Prostate gland (tissue), 2 donors: ENCODE measurements around the gene RASL11A.

Experiments used
- POLR2A ChIP-seq: fragments of 450-650 bp; IDR thresholded peaks from one replicate; pipeline ENCODE4 v1.6.1; 2016; ENCODE audit warnings: antibody characterized with exemption, mild to moderate bottlenecking
- POLR2AphosphoS5 ChIP-seq: sonication (generic); formaldehyde crosslinking; IDR thresholded peaks from one replicate; pipeline ENCODE4 v1.6.1; 2017; ENCODE audit warnings: antibody characterized with exemption
- TF ChIP-seq, protein P1 (sequence below), 4 experiments: fragments of 200-600 bp in 2 of 4; fragments of 450-650 bp in 2 of 4; sonication (generic) in 2 of 4; IDR thresholded peaks; 1 replicate in 3 of 4; 2 replicates in 1 of 4; pipeline ENCODE4 v1.5.1; 2016 to 2019; ENCODE audit warnings: antibody characterized with exemption in 4 of 4, mild to moderate bottlenecking in 2 of 4, moderate library complexity in 2 of 4

- TF ChIP-seq POLR2A (no peak), POLR2AphosphoS5 (no peak)
- TF ChIP-seq, protein P1, sequence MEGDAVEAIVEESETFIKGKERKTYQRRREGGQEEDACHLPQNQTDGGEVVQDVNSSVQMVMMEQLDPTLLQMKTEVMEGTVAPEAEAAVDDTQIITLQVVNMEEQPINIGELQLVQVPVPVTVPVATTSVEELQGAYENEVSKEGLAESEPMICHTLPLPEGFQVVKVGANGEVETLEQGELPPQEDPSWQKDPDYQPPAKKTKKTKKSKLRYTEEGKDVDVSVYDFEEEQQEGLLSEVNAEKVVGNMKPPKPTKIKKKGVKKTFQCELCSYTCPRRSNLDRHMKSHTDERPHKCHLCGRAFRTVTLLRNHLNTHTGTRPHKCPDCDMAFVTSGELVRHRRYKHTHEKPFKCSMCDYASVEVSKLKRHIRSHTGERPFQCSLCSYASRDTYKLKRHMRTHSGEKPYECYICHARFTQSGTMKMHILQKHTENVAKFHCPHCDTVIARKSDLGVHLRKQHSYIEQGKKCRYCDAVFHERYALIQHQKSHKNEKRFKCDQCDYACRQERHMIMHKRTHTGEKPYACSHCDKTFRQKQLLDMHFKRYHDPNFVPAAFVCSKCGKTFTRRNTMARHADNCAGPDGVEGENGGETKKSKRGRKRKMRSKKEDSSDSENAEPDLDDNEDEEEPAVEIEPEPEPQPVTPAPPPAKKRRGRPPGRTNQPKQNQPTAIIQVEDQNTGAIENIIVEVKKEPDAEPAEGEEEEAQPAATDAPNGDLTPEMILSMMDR (IDR thresholded peaks at IDR 0.05), result no peak
Measured at GRCh38 chr13:27259831-27260230, 10.8 kb upstream of the RASL11A start.
